Measurements from ENCODE around the gene SMYD3. TPM values are rescaled to one million over a fixed set of nuclear protein-coding genes. Genes with fewer than 3 reads are reported as not detected.

The SMYD3 gene
- total RNA-seq, 4 donors from 2014 or later = 7.6 to 26.3 (median 13.4) TPM

DNA sequence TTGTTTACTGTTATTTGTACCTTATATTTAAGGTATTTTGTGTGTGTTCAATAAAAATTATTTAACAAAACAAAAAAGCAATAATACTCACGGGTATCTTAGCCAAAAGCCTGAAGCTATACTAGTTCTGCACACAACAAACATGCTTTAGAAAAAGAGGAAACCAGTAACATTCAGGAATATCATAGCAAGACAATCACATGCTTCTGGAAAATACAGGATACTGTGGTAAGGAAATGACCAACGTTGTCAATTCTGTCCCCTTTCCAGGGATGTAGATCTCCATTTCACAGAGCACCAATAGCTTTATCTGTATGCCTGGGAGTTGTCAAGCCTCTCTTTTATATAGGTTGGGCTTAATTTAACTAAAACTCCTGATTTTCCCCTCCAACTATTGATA lies 288.4 kb downstream of the SMYD3 start:
- TF ChIP-seq, protein P1, sequence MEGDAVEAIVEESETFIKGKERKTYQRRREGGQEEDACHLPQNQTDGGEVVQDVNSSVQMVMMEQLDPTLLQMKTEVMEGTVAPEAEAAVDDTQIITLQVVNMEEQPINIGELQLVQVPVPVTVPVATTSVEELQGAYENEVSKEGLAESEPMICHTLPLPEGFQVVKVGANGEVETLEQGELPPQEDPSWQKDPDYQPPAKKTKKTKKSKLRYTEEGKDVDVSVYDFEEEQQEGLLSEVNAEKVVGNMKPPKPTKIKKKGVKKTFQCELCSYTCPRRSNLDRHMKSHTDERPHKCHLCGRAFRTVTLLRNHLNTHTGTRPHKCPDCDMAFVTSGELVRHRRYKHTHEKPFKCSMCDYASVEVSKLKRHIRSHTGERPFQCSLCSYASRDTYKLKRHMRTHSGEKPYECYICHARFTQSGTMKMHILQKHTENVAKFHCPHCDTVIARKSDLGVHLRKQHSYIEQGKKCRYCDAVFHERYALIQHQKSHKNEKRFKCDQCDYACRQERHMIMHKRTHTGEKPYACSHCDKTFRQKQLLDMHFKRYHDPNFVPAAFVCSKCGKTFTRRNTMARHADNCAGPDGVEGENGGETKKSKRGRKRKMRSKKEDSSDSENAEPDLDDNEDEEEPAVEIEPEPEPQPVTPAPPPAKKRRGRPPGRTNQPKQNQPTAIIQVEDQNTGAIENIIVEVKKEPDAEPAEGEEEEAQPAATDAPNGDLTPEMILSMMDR (IDR thresholded peaks at IDR 0.05) = no peak
- DNase-seq (ENCODE audit: low spot score) (no peak), ATAC-seq (ENCODE audit: low FRiP score) (no peak)

DNA sequence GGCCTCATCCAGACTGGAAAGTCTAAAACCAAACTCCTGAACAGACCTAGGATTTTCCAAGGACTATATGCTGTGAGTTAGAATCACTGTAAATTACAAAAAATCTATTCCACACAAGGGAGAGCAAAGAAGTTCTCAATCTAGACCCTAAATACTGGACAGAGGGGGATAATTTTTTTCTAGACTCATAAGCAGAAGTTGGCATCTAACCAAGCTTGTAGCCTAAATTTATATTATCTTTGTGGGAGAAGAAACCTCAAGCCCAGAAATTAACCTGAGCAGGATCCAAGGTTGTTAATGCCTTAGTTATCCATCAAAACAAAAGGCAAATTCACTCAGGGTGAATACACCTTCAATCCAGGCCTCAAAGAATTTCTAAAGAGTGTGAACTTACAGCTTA lies 290.2 kb downstream of the SMYD3 start:
- TF ChIP-seq, protein P1 (IDR thresholded peaks at IDR 0.05) = no peak
- no peak for ATAC-seq (ENCODE audit: low FRiP score)
- DNase-seq (ENCODE audit: low spot score) = no peak

GRCh38 chr1:246215510-246215903 lies 291.6 kb downstream of the SMYD3 start:
- DNase-seq (ENCODE audit: low spot score) = no peak
- TF ChIP-seq, protein P1 (IDR thresholded peaks at IDR 0.05) = no peak
- no peak for ATAC-seq (ENCODE audit: low FRiP score)

DNA sequence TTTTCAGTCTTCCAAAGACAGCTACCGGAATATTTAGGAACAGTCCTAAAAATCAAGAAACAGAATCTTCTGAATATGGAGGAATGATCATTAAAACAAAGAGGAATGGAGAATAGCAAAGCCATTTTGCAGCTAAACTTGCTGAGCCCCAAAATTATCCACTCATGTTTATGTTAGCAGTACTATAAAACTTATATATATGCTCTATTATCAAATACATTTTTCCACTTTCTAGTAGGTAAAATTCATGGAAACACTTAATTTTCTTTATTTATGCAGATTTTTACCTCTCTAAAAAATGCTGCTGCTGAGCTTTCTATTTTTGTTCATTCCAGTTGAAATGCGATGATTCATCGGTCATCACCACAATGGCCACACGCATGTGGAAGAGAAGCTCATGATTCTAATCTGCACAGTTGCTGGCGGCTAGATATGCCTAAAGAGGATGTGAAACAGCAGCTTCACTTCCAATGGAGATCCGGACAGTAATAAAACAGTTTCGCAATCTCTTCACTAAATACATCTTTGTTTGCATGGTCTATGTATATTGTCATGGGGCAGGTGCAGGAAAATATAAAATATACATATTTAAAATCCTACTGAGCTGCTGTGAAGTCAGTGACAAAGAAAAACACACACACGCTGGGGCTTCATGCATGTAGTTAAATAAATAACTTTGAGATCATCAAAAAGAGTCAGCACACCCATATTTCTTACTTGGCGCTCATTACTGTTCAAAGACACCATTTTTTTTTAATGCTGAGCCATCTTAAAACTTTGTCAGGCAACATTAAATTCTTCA lies 292.2 kb downstream of the SMYD3 start:
- TF ChIP-seq, protein P1 (IDR thresholded peaks at IDR 0.05) = no peak

DNA sequence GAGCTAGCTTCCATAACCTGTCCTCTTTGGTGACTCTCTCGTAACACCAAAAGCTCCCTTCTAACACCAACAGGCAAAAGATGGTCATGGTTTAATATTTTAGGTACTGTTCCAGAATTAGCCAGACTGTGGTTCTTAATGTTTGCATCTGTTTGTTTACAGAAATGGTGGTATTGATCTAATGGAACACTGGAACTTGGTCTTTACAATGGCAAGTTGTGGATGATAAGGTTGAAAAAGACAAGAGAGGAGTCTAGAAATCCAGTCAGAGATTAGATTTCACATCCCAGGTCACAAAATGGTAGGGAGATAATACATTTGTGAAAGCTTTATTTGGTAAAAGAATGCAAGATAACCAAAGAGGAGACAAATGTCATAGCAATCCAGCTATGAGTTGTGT lies 293.1 kb downstream of the SMYD3 start:
- DNase-seq (ENCODE audit: low spot score) (no peak), ATAC-seq (ENCODE audit: low FRiP score) (no peak)
- TF ChIP-seq, protein P1 (IDR thresholded peaks at IDR 0.05) = no peak

More for the DNA sequence above, 292.2 kb downstream of the SMYD3 start:
- no peak for ATAC-seq (ENCODE audit: low FRiP score)
- DNase-seq (ENCODE audit: low spot score) = no peak

DNA sequence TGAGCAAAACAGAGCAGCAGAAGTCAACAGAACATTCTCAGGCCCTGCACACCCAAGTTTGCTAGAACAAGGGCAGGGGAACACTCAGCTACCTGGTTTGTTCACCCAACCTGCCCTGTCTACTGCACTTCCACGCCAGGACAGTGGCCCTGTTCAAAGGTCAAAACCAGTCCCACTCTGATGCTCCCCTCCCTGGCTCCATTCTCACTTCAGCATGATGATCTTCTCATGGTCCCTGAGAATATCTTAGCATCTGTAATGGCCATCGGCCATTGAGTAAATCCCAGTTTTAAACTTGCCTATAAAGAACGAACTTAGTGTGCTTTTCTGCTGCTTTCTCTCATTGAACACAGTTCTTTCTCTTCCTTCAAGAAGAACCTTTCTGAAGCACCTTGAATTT lies 293.6 kb downstream of the SMYD3 start:
- TF ChIP-seq, protein P1 (IDR thresholded peaks at IDR 0.05) = no peak
- ATAC-seq (ENCODE audit: low FRiP score) (no peak), DNase-seq (ENCODE audit: low spot score) (no peak)

- DNase-seq (ENCODE audit: low spot score) = no peak
- ATAC-seq (ENCODE audit: low FRiP score) = no peak
- TF ChIP-seq, protein P1 (IDR thresholded peaks at IDR 0.05) = no peak
These were observed 294.0 kb downstream of the SMYD3 start for GRCh38 chr1:246213036-246213435.

All from omental fat pad (tissue), 4 donors.